ENCODE measurements around the gene HPD. TPM values are rescaled to one million over a fixed set of nuclear protein-coding genes. Genes with fewer than 3 reads are reported as not detected.
"Not testable (repeated sequence)": the region's sequence is repeated elsewhere in the genome, so short reads cannot be mapped to it uniquely, and the experiment has no call there.

HPD gene
- not detected for total RNA-seq

DNA sequence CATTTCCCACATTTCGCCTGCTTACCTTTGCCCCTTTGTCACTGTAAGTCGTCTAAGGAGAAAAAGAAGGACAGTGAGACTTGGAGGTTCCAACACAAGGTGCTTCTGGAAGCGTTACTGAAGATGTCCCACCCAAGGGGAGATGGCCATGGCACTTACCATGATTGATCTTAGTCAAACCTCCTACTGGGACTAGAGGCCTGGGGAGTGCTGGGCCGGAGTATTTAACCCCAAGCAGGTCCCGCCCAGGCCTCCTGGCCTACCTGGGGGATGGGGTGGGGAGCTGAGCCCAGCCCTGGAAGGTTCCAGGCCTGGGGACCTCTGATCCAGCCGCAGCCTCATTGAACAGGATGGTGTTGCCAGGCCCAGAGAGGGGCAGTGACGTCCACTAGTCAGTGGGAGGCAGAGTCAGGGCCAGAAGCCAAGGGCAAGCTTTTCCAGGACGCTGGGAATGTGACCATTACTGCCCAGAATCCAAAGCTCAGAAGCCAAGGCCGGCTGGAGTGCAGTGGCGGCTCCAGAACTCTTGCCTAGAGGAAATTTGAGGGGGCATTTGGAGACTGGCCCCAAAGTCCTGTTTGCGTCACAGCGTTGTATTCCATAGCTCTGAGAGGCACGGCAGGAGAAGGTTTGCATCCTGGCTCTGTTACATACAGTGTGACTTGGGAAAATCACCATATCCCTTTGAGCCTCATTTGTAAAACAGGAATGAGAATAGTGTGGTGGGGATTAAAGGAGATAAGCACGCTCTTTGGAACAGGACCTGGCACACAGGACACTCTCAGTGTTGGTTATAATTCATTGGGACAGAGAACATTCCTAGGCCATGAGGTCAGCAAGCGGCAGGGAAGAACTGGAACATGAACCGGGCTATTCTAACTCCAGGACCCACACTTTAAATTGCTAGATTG lies at the start of gene HPD:
Gene HPD (minus strand): TSS at position 198 of the 911 bp plus-strand sequence. CDS start 36 bp downstream, at position 162.
- no peak within 1 kb of the TSS for H3K27ac Mint-ChIP-seq
- intact Hi-C loops (cut with micrococcal nuclease) = no loop called here
- no peaks in the 10 kb centered on the region for H3K27me3 Mint-ChIP-seq
- no peaks in the 10 kb centered on the region for H3K4me1 Mint-ChIP-seq (ENCODE audit: low read depth)
- no peaks in the 10 kb centered on the region for H3K9me3 Mint-ChIP-seq
- H3K36me3 Mint-ChIP-seq = no peaks in the 10 kb centered on the region
- no peak for DNase-seq
- POLR2A ChIA-PET = no interaction called here
- CTCF ChIA-PET = no interaction called here
- H3K4me3 Mint-ChIP-seq = no peak within 1 kb of the TSS

DNA sequence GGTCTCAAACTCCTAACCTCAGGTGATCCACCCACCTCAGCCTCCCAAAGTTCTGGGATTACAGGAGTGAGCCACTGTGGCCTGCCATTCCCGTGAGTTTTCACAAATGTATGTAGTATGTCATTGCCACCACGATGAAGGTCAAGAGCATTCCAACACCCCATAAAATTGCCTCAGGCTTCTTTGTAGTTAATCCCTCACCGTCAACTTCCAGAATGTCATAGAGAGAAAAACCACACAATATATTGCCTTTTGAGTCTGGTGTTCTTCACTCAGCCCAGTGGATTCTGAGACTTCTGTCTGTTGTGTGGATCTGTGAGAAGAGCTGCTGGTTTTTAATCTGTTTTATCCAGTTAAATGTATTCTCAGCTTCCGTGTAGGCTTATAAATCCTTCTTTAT lies 47.1 kb upstream of the HPD start:
- no peaks in the 10 kb centered on the region for H3K27me3 Mint-ChIP-seq
- no peak overlapping the region for H3K27ac Mint-ChIP-seq
- H3K4me3 Mint-ChIP-seq = no peak overlapping the region
- ChIA-PET CTCF (no interaction called here), POLR2A (no interaction called here)
- no peak for DNase-seq
- H3K4me1 Mint-ChIP-seq (ENCODE audit: low read depth) = peaks cover 6% of the 10 kb centered on the region
- H3K9me3 Mint-ChIP-seq = no peaks in the 10 kb centered on the region
- intact Hi-C loops (cut with micrococcal nuclease) = no loop called here
- H3K36me3 Mint-ChIP-seq = peaks cover 42% of the 10 kb centered on the region

DNA sequence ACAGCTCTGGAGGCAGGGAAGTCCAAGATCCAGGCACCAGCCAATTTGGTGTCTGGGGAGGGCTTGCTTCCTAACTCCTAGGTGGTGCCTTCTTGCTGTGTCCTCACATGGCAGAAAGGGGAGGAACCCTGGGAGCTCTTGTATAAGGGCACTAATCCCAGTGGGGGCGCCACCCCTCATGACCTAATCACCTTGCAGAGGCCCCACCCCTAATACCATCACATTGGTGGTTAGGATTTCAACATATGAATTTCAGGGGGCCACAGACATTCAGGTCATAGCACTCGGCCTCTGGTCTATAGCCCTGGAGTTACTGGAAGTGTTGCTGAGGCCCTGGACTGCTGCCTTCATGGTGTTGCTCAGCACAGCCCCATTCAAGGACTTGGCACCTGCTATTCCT lies 44.5 kb upstream of the HPD start:
- POLR2A ChIA-PET = no interaction called here
- Mint-ChIP-seq H3K4me3 (no peak overlapping the region), H3K4me1 (ENCODE audit: low read depth) (no peaks in the 10 kb centered on the region), H3K27me3 (no peaks in the 10 kb centered on the region), H3K36me3 (peaks cover 35% of the 10 kb centered on the region), H3K9me3 (no peaks in the 10 kb centered on the region), H3K27ac (no peak overlapping the region)
- CTCF ChIA-PET = no interaction called here
- intact Hi-C loops (cut with micrococcal nuclease) = no loop called here
- no peak for DNase-seq

DNA sequence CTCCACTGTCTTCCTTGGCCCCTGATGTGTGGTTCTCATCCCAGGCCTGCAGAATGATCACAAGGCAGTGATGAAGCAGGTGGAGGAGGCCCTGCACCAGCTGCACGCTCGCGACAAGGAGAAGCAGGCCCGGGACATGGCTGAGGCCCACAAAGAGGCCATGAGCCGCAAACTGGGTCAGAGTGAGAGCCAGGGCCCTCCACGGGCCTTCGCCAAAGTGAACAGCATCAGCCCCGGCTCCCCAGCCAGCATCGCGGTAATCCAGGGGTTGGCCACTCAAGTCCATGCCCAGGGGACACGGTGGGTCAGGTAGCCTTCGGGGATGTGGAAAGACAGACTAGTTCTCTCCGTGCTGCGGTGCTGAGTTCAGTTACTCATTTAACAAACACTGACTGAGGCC lies 40.9 kb upstream of the HPD start:
- no peak for DNase-seq
- ChIA-PET CTCF (no interaction called here), POLR2A (no interaction called here)
- no peak overlapping the region for H3K27ac Mint-ChIP-seq
- peaks cover 7% of the 10 kb centered on the region for H3K4me1 Mint-ChIP-seq (ENCODE audit: low read depth)
- intact Hi-C loops (cut with micrococcal nuclease) = no loop called here
- no peak overlapping the region for H3K4me3 Mint-ChIP-seq
- no peaks in the 10 kb centered on the region for H3K27me3 Mint-ChIP-seq
- no peaks in the 10 kb centered on the region for H3K9me3 Mint-ChIP-seq
- H3K36me3 Mint-ChIP-seq = peaks cover 38% of the 10 kb centered on the region

DNA sequence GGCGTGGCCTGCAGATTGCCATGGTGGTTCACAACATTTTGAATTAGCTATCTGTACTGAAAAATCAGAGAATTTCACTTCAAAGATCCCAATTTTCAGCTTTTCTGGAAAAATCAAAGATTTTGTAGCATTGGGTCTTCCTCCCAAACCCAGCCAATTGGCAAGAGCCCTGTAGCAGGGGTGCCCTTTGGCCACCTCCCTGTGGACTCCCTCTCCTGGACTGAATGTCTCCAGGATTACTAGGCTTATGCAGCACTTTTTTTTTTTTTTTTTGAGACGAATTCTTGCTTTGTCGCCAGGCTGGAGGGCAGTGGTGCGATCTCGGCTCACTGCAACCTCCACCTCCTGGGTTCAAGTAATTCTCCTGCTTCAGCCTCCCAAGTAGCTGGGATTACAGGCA lies 39.6 kb upstream of the HPD start:
- peaks cover 38% of the 10 kb centered on the region for H3K36me3 Mint-ChIP-seq
- POLR2A ChIA-PET = no interaction called here
- CTCF ChIA-PET = no interaction called here
- no peaks in the 10 kb centered on the region for H3K9me3 Mint-ChIP-seq
- intact Hi-C loops (cut with micrococcal nuclease) = no loop called here
- no peak overlapping the region for H3K4me3 Mint-ChIP-seq
- no peak for DNase-seq
- H3K27ac Mint-ChIP-seq = no peak overlapping the region
- H3K27me3 Mint-ChIP-seq = no peaks in the 10 kb centered on the region
- H3K4me1 Mint-ChIP-seq (ENCODE audit: low read depth) = peaks cover 19% of the 10 kb centered on the region

DNA sequence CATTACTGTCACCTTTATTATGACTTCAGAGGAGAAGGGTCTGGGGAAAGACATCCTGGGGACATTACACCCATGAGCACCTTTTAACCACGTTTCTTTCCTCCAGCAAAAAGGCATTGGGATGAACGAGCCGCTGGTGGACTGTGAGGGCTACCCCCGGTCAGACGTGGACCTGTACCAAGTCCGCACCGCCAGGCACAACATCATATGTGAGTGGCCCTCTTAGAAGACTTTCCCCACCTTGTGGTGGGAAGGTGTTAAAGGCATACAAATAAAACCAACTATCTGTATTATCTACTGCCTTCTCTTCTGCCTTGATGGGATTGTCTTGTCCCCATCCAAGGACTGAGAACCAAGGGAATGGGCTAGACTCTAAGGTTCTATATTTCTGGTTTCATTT lies 36.0 kb upstream of the HPD start:
- Mint-ChIP-seq H3K4me3 (no peak overlapping the region), H3K36me3 (peaks cover 19% of the 10 kb centered on the region), H3K9me3 (no peaks in the 10 kb centered on the region), H3K27me3 (no peaks in the 10 kb centered on the region), H3K4me1 (ENCODE audit: low read depth) (peaks cover 39% of the 10 kb centered on the region), H3K27ac (peak overlapping the region; percentile 71)
- DNase-seq = no peak
- intact Hi-C loops (cut with micrococcal nuclease) = loop anchor here (1.0 kb wide), 1 partner anchor 14 kb away; no protein-coding TSS in a partner anchor
- CTCF ChIA-PET = interaction anchor here (0.7 to 3.2 kb wide), 5 partner anchors 60 to 193 kb away, joined by 3 to 25 read pairs (median 5); partner anchors contain the start of gene RHOF
- POLR2A ChIA-PET = interaction anchor here (0.6 kb wide), 2 partner anchors 183 to 272 kb away, joined by 3 to 4 read pairs; no protein-coding TSS in a partner anchor

DNA sequence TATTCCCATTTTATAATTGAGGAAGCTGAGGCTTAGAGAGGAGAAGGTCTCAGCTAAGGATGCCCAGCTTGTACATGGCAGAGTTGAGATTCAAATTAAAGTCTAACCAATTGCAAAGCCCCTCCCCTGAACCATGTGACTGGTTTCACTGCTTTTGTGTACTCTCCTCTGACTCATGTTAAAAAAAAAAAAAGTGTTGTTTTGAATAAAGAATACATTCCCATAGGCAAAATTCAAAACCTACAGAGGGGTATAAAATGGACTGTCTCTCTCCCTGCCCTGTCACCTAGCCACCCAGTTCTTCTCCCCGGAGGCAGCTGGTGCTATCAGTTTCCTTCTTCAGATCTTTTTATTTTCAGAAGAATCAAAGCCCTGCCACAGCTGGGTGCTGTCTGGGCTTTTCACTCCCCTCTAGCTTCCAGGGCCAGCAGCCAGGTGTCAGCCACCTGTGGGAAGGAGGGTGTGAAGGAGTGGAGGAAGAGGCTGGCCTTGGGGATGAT lies 35.4 kb upstream of the HPD start:
- POLR2A ChIA-PET = interaction anchor here (0.6 to 1.1 kb wide), 5 partner anchors 24 to 273 kb away, joined by 3 to 4 read pairs (median 3); partner anchors contain the start of gene CFAP251
- peak; percentile 43 for DNase-seq
- H3K4me1 Mint-ChIP-seq (ENCODE audit: low read depth) = peaks cover 44% of the 10 kb centered on the region
- H3K4me3 Mint-ChIP-seq = no peak overlapping the region
- peak overlapping the region; percentile 71 for H3K27ac Mint-ChIP-seq
- intact Hi-C loops (cut with micrococcal nuclease) = loop anchor here (1.0 kb wide), 1 partner anchor 14 kb away; no protein-coding TSS in a partner anchor
- H3K9me3 Mint-ChIP-seq = no peaks in the 10 kb centered on the region
- CTCF ChIA-PET = interaction anchor here (0.7 to 3.2 kb wide), 5 partner anchors 59 to 195 kb away, joined by 3 to 25 read pairs (median 4); no protein-coding TSS in a partner anchor
- H3K36me3 Mint-ChIP-seq = peaks cover 16% of the 10 kb centered on the region
- no peaks in the 10 kb centered on the region for H3K27me3 Mint-ChIP-seq

DNA sequence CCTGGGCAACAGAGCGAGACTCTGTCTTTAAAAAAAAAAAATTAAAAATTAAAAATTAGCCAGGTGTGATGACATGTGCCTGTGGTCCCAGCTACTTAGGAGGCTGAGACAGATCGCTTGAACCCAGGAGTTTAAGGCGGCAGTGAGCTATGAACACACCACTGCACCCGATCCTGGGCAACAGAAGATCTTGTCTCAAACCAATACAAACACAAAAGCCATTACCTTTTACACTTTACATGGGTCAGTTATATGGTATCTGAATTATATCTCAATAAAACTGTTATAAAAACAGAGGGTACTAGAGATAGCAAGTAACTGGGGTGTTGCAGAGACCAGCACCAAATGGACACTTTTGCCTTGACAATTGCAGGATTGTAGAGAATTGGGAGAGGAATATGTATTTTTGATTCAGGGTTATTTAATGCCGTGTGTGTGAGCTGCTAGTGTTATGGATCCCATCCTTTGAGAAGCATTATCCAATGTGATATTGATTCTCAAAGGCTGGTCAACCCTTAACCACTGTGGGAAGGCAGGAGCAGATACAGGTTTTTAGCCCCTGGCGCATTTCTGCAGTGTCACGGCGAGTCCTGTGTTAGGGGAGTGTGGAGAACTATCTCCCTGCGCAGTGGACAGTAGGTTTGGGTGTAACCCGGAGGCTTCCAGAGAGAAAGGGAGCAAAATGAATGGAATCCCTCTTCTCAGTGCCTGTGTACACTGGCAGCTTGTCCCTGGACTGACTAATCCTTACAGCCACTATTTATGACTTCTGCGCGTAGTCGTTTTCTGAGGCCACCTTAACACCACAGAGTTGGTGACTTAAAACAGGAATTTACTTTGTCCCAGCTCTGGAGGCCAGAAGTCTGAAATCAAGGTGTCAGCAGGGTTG lies 34.3 kb upstream of the HPD start:
- H3K27ac Mint-ChIP-seq = no peak overlapping the region
- CTCF ChIA-PET = interaction anchor here (0.9 to 3.2 kb wide), 4 partner anchors 81 to 194 kb away, joined by 3 to 25 read pairs (median 4); no protein-coding TSS in a partner anchor
- intact Hi-C loops (cut with micrococcal nuclease) = no loop called here
- H3K4me1 Mint-ChIP-seq (ENCODE audit: low read depth) = peaks cover 49% of the 10 kb centered on the region
- POLR2A ChIA-PET = interaction anchor here (1.0 to 1.1 kb wide), 2 partner anchors 25 to 94 kb away, joined by 3 read pairs; partner anchors contain the start of gene CFAP251
- DNase-seq = no peak
- peaks cover 15% of the 10 kb centered on the region for H3K36me3 Mint-ChIP-seq
- no peaks in the 10 kb centered on the region for H3K27me3 Mint-ChIP-seq
- H3K4me3 Mint-ChIP-seq = no peak overlapping the region
- H3K9me3 Mint-ChIP-seq = no peaks in the 10 kb centered on the region

DNA sequence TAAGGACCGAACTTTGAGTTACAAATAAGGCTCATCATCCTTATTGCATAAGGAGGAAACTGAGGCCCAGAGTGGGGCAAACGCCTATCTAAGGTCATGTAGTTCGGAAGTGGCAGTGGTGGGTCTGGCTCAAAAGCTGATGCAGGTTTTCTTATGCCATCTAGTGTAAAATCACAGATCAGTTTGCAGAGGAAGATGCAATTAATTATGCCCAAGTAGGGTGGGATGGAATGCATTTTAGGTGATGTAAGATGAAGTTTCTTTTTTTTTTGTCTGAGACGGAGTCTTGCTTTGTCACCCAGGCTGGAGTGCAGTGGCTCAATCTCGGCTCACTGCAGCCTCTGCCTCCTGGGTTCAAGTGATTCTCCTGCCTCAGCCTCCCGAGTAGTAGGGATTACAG lies 31.0 kb upstream of the HPD start:
- not testable (repeated sequence) for H3K9me3 Mint-ChIP-seq, H3K27me3 Mint-ChIP-seq, H3K36me3 Mint-ChIP-seq, DNase-seq
- H3K4me1 Mint-ChIP-seq (ENCODE audit: low read depth) = peaks cover 48% of the 10 kb centered on the region
- peak overlapping the region; percentile 100 for H3K4me3 Mint-ChIP-seq
- peak overlapping the region; percentile 94 for H3K27ac Mint-ChIP-seq
- ChIA-PET POLR2A (interaction anchor here (1.7 to 2.1 kb wide), 2 partner anchors 84 to 108 kb away, joined by 6 to 9 read pairs; no protein-coding TSS in a partner anchor), CTCF (interaction anchor here (0.8 to 3.9 kb wide), 5 partner anchors 30 to 112 kb away, joined by 3 to 117 read pairs (median 8); partner anchors contain the start of gene RHOF)
- intact Hi-C loops (cut with micrococcal nuclease) = loop anchor here (2.0 to 5.0 kb wide), 7 partner anchors 29 to 857 kb away; partner anchors contain the start of genes CFAP251, MLXIP, ORAI1 and TMEM120B

DNA sequence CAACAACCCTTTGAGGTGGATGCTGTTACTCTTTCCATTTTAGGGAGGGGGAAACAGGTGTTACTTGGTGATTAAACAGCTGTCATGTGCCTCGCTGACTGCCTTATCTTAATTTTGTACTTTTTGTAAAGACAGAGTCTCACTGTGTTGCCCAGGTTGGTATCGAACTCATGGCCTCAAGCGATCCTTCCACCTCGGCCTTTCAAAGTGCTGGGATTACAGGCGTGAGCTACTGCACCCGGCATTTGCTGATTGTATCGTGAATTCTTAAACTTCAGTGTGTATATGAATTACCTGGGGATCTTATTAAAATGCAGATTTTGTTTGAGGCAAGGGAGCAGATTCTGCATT lies 30.6 kb upstream of the HPD start:
- DNase-seq = peak; percentile 19
- H3K9me3 Mint-ChIP-seq = no peaks in the 10 kb centered on the region
- H3K27ac Mint-ChIP-seq = peak overlapping the region; percentile 94
- ChIA-PET POLR2A (interaction anchor here (1.3 to 2.1 kb wide), 5 partner anchors 78 to 107 kb away, joined by 3 to 9 read pairs (median 7); partner anchors contain the start of gene RHOF), CTCF (interaction anchor here (0.8 to 3.9 kb wide), 10 partner anchors 13 to 202 kb away, joined by 3 to 117 read pairs (median 8); partner anchors contain the start of genes RHOF and TMEM120B)
- no peaks in the 10 kb centered on the region for H3K27me3 Mint-ChIP-seq
- H3K4me3 Mint-ChIP-seq = peak overlapping the region; percentile 100
- H3K4me1 Mint-ChIP-seq (ENCODE audit: low read depth) = peaks cover 44% of the 10 kb centered on the region
- intact Hi-C loops (cut with micrococcal nuclease) = loop anchor here (2.0 to 5.0 kb wide), 7 partner anchors 30 to 857 kb away; partner anchors contain the start of genes CFAP251, MLXIP, ORAI1 and TMEM120B
- H3K36me3 Mint-ChIP-seq = peaks cover 5% of the 10 kb centered on the region
